Inflammatory macrophage (primary cell): ENCODE results near the gene C1QTNF9.
A peak's percentile ranks its signal among the peaks of the same experiment; 100 is the strongest.
"Not testable (repeated sequence)": the region's sequence is repeated elsewhere in the genome, so short reads cannot be mapped to it uniquely, and the experiment has no call there.

Source experiments
- DNase-seq, 2 donors: peaks; one replicate each; pipeline ENCODE4 v3.0.0-alpha.2; 2020 to 2022

The C1QTNF9 gene

DNA sequence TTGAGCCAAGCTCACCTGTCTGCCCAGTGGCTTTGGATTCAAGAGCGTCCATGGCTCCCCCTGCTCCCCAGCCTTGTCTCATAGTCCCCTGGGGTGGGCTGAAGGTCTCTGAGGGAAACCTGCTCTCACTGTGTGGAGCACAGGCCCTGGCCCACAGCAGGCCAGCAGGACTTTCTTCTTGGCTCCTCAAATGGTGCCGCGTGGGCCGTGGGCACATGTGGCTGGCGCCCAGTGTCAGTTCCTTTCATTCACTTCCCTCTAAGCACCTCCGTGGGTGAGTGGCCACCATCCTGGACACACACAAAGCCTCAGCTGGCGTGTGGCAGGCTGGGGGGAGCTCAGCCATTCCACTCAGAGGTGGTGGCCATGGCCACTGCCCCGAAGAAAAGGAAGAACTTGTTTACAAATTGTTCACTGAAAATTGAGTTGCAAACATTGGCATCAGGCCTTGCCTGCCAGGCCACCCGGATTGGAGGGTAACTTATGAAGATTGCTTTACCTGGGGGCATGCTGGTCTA, 53.1 kb downstream of the C1QTNF9 start:
- peak in 1 of 2 donors; percentile 2 for DNase-seq

DNA sequence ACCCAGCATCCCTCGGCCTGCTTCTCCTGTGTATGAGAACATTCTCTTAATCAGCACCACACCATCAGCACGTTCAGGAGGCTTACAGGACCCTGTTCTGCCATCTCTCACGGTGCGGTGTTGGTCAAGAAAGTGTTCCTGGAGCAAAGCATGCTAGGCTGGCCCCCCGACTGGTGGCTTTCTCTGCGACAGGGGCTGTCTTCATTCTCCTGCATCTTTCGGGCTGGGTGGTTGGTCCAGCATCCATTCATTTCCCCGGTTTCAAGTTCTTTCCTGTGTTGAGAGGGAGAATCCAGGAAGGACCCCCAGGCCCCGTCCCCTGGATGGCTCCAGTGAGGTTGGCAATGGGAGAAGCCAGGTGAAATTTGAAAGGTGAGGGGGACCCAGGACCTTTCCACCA, 55.8 kb downstream of the C1QTNF9 start:
- no peak for DNase-seq

GRCh38 chr13:24366315-24366714, 56.9 kb downstream of the C1QTNF9 start:
- DNase-seq = not testable (repeated sequence)

DNA sequence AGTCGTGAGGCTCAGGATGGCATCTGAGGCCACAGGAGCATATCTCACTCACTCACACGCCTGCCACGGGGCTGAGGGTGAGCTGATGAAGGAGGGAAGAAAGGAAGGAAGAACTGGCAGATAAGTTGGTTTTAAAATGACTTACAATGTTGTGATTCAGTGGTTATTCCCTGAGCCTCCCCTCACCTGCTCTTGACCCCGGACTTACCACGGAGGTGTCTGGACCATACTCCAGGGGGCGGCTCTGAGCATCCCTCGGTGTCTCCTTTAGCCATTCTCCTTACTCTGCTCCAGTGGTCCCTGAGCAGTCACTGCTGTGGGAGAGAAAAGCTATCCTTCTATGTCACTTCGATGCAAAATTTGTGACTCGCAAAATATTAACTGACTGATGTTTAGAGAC, 61.9 kb downstream of the C1QTNF9 start:
- not testable (repeated sequence) for DNase-seq
